GM13977 (cell line): ENCODE measurements around the gene MS4A7.

Experiments
- DNase-seq: peaks from one replicate; pipeline ENCODE4 v3.0.0; 2012; ENCODE audit warnings: low spot score
- in situ Hi-C: fragments of 300-500 bp; cut with MboI; formaldehyde crosslinking; loops from one replicate; pipeline ENCODE4 v1.12.0; 2022; ENCODE audit warnings: low sequenced_read_pairs, low pct_unique_long_range_greater_than_20kb, mixed read lengths, inconsistent platforms; ENCODE audit not compliant: unreplicated experiment
- TF ChIP-seq, protein P1 (sequence below): IDR thresholded peaks from 2 replicates; pipeline ENCODE4 v1.5.1; 2012; ENCODE audit warnings: mild to moderate bottlenecking, control low read depth; ENCODE audit not compliant: insufficient read depth; ENCODE audit errors: extremely low read depth, missing control alignments

The MS4A7 gene, protein sequence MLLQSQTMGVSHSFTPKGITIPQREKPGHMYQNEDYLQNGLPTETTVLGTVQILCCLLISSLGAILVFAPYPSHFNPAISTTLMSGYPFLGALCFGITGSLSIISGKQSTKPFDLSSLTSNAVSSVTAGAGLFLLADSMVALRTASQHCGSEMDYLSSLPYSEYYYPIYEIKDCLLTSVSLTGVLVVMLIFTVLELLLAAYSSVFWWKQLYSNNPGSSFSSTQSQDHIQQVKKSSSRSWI

DNA sequence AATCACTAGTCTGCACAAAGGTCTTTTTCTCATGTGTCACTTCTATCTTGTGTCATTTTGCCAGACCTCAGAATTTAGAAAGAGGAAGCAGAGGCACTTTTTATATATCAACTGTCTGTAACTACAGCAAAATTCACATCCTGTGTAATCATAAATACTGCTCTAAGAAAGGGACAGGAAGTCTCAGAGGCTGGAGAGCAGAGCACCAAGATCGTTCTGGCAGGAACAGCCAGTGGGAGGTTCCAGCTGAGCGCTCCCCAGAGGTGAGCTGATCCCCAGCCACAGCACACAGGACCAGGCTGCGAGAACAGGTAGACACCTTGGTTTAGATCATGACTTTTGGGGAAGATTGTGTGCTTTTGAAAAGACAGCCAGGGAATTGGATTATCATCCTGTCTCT lies at the start of gene MS4A7:
MS4A7 (plus strand) TSS at position 179 of the 400 bp plus-strand sequence. CDS start 4,610 bp downstream, outside the sequence.
- in situ Hi-C loops = no loop called here
- DNase-seq = peak; percentile 65
- TF ChIP-seq, protein P1, sequence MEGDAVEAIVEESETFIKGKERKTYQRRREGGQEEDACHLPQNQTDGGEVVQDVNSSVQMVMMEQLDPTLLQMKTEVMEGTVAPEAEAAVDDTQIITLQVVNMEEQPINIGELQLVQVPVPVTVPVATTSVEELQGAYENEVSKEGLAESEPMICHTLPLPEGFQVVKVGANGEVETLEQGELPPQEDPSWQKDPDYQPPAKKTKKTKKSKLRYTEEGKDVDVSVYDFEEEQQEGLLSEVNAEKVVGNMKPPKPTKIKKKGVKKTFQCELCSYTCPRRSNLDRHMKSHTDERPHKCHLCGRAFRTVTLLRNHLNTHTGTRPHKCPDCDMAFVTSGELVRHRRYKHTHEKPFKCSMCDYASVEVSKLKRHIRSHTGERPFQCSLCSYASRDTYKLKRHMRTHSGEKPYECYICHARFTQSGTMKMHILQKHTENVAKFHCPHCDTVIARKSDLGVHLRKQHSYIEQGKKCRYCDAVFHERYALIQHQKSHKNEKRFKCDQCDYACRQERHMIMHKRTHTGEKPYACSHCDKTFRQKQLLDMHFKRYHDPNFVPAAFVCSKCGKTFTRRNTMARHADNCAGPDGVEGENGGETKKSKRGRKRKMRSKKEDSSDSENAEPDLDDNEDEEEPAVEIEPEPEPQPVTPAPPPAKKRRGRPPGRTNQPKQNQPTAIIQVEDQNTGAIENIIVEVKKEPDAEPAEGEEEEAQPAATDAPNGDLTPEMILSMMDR = no peak

DNA sequence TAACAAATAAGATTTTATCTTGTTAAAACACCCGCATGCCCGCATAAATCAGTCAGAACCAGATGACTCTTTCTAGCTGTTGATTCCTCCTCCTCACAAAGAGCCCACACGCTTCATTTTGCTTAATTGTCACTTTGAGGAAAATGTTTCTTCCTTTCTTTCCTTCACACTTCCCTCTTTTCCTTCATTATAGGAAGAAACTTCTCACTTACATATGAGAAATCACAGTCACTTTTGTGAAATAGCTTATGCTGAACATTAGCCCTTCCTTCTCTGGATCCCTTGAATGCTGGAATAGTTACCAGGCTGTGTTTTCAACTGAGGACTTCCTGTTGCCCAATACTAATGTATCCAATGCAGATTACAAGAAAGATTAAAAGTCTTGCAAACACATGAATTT lies 45.5 kb upstream of the MS4A7 start:
- no peak for DNase-seq
- in situ Hi-C loops = no loop called here
- TF ChIP-seq, protein P1 = no peak

DNA sequence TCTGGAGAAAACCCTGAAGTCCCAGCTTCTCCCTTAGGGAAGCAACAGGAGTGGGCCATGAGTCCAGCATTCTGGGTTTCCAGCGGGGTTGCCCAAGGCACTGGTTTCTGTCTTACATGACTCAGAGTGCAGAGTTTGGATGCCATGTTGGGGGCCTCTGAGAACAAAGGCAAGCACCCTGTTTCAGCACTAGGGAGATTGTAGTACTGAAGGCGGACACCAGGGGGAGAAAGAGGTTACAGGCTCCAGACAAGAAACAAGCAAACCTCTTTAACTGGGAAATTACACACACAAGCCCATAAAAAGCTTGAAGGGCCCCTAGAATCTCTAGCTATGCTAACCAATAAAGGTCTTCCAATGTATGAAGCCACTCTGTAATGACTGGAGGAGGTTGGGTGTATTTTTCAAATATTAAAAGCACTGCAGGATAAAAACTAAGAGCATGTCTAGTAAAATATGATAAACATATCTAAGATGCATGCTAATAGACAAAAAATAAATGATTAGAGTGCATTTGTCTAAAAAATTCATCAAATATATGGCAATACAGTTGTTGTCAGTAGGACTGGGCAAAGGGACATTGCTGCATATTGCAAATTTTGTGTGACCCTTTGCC lies 44.2 kb upstream of the MS4A7 start:
- DNase-seq = peak; percentile 57
- in situ Hi-C loops = no loop called here
- TF ChIP-seq, protein P1 = peak; percentile 72

DNA sequence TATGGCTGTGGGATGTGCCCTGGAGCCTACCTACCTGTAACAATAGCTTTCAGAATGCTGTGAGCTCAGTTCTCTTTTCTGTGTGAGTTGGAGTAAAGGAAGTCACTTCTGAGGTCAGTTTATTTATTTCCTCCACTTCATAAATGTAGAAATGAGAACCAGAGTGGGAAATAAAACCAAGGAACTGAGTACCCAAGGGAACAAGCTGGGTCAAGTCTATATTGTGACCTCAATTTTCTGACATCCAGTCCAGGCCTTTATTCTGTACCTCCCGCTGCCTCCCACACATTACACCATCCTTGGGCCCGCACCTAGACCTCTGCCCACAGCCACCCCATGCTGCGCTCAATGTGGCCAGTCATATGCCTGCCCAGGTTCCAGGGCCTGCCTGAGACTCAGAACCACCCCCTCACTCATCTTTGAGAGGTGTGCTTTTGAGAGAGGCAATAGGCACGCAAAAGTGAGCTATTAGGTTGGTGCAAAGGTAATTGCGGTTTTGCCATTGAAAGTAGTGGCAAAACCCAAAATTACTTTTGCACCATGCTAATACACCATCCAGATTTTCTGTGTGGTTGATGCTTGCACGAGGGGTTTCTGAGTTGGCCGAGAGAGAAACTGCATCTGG lies 41.5 kb upstream of the MS4A7 start:
- in situ Hi-C loops = no loop called here
- TF ChIP-seq, protein P1 = no peak
- DNase-seq = no peak

DNA sequence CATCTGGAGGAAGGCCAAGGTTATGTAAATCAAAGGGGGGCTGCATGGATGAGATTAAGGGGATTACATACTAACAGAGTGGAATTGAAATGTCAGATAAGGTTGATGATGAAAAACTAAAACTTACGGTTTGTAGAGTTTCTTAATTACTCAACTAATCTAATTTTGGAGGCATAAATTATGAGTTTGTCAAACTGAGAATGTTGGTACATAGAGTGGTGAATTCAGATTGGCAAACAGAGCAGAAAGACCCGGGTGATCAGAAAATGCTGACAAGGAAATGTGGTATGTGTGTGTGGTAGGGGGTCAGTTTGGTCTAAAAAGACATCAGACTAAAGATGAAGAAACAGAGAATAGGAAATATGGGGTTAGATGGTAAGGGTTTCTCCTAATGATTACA lies 40.3 kb upstream of the MS4A7 start:
- no peak for DNase-seq
- TF ChIP-seq, protein P1 = no peak
- in situ Hi-C loops = no loop called here

DNA sequence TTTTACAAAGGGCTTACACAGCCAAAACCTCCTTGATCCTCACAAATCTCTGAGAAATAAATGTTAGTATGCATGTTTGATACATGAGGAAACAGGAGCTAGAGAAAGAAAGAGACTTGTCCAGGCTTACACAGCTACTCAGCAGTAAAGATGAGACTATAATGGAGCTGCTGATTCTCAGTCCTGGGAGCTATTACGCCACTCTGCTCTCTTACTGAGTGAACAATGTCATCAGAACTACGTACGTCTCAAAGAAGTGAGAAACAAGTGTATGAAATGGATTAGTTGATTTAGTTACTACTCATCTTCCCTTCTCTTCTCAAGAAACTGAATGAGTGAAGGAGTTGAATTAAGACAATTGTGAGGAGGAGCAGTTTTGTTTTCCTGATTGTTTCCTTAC lies 39.0 kb upstream of the MS4A7 start:
- no peak for DNase-seq
- in situ Hi-C loops = no loop called here
- TF ChIP-seq, protein P1 = no peak
